Right lobe of liver (tissue), 6 donors: Measurements from ENCODE around the gene MYO15A. TPM values are rescaled to one million over a fixed set of nuclear protein-coding genes. Genes with fewer than 3 reads are reported as not detected.

ENCODE experiments used
- ATAC-seq, 4 donors: fragments of 200-7000 bp; cut with Tn5 transposase; one replicate each; pipeline ENCODE4 v1.9.1; 2020; ENCODE audit warnings: mild to moderate bottlenecking in 4 of 4, moderate library complexity in 4 of 4
- DNase-seq, 3 donors: peaks; one replicate each; pipeline ENCODE4 v3.0.0-alpha.2; 2020
- H3K27ac ChIP-seq, 3 donors: fragments of 200-600 bp; one replicate each; pipeline ENCODE4 v1.8.0; 2022
- H3K27me3 ChIP-seq, 2 donors: fragments of 200-600 bp; one replicate each; pipeline ENCODE4 v1.8.0; 2022
- H3K36me3 ChIP-seq, 4 donors: fragments of 200-600 bp; sonication (generic) in 1 of 4; one replicate each; pipeline versions ENCODE4 v1.5.1 to v1.8.0; 2017 to 2022; ENCODE audit warnings: control low read depth in 1 of 4
- H3K4me1 ChIP-seq, 4 donors: fragments of 200-600 bp; sonication (generic) in 1 of 4; one replicate each; pipeline versions ENCODE4 v1.5.1 to v1.8.0; 2017 to 2022; ENCODE audit warnings: control low read depth in 1 of 4
- H3K4me3 ChIP-seq, 3 donors: fragments of 200-600 bp; one replicate each; pipeline ENCODE4 v1.8.0; 2022
- H3K9me3 ChIP-seq, 4 donors: fragments of 200-600 bp; sonication (generic) in 1 of 4; one replicate each; pipeline versions ENCODE4 v1.5.1 to v1.8.0; 2017 to 2022; ENCODE audit warnings: control low read depth in 1 of 4
- CTCF ChIP-seq, 4 donors: fragments of 200-600 bp in 3 of 4; fragments of 450-650 bp in 1 of 4; IDR thresholded peaks; one replicate each; pipeline versions ENCODE4 v1.5.1 to v1.8.0; 2016 to 2022; ENCODE audit warnings: antibody characterized with exemption in 4 of 4, mild to moderate bottlenecking in 2 of 4
- POLR2A ChIP-seq: fragments of 450-650 bp; IDR thresholded peaks from one replicate; pipeline ENCODE4 v1.6.1; 2017; ENCODE audit warnings: antibody characterized with exemption, mild to moderate bottlenecking
- WGBS: methylation state at CpG from one replicate; pipeline ENCODE4 v1.1.6; 2018; ENCODE audit warnings: low coverage, low lambda C conversion rate; ENCODE audit not compliant: insufficient coverage; ENCODE audit errors: missing lambda C conversion rate; 5-methylcytosine and 5-hydroxymethylcytosine counted together
- intact Hi-C, 2 donors: fragments of 100-400 bp; cut with DNase I; formaldehyde crosslinking; loops; one replicate each; pipeline versions ENCODE4 v1.11.2 to v1.14.1; 2022
- total RNA-seq, 6 experiments: library from RNA; depleted of rRNA in 2 of 6; stranded (reverse); fragments of >200 nt in 2 of 6; fragmentation: NEBNext Ultra II Directional in 3 of 6; extraction: Animal tissue kit (Norgen Biotek cat#: 25700) in 3 of 6; gene quantifications; one replicate each; pipeline versions ENCODE4 v1.1.0 to v1.2.4, GENCODE V29; 2016 to 2023
- donor health status: DM: no; HTN: yes; CAD: no.
- donor health status: DM: no; HTN: no; CAD: no.
- donor health status: DM: no; HTN: no; CAD: no.
- donor health status: DM: no; HTN: yes; CAD: no.
- donor health status: DM: no; HTN: yes; CAD: no.

The MYO15A gene
- total RNA-seq, 6 experiments from 2014 or later, result 0.19 to 6.2 (median 1.5) TPM

- WGBS, result 7% methylated on average over 4 of the region's 6 CpGs
- DNase-seq (peak; percentile 65 to 73 (median 71)), ATAC-seq (peak; percentile 90 to 94 (median 93))
- intact Hi-C loops, result no loop called here
- Histone ChIP-seq H3K4me3 (no peak overlapping the region), H3K27ac (no peak overlapping the region), H3K9me3 (no peaks in the 10 kb centered on the region), H3K36me3 (no peaks in the 10 kb centered on the region), H3K27me3 (no peaks in the 10 kb centered on the region), H3K4me1 (no peaks in the 10 kb centered on the region)
- TF ChIP-seq POLR2A, result no peak
- TF ChIP-seq CTCF (IDR thresholded peaks at IDR 0.05), result peak; percentile 79 to 93 (median 86)
Measured at GRCh38 chr17:18217412-18218015, 109.0 kb downstream of the MYO15A start.

- Histone ChIP-seq H3K27ac (no peak overlapping the region), H3K36me3 (no peaks in the 10 kb centered on the region), H3K4me1 (no peaks in the 10 kb centered on the region), H3K9me3 (no peaks in the 10 kb centered on the region), H3K27me3 (no peaks in the 10 kb centered on the region), H3K4me3 (no peak overlapping the region)
- peak; percentile 33 to 52 (median 46) for ATAC-seq
- TF ChIP-seq POLR2A (no peak), CTCF (IDR thresholded peaks at IDR 0.05) (no peak)
- intact Hi-C loops, result no loop called here
- WGBS, result 37% methylated on average over 4 of the region's 4 CpGs
- no peak for DNase-seq
Measured at GRCh38 chr17:18218756-18219415, 110.3 kb downstream of the MYO15A start.

- Histone ChIP-seq H3K9me3 (no peaks in the 10 kb centered on the region), H3K27me3 (no peaks in the 10 kb centered on the region), H3K4me1 (no peaks in the 10 kb centered on the region), H3K36me3 (no peaks in the 10 kb centered on the region), H3K4me3 (no peak overlapping the region), H3K27ac (no peak overlapping the region)
- WGBS, result 100% methylated on average over 2 of the region's 4 CpGs
- TF ChIP-seq CTCF (IDR thresholded peaks at IDR 0.05) (no peak), POLR2A (no peak)
- DNase-seq, result no peak
- intact Hi-C loops, result no loop called here
- ATAC-seq, result no peak
Measured at GRCh38 chr17:18224053-18224386, 115.5 kb downstream of the MYO15A start.

- no peaks in the 10 kb centered on the region for H3K36me3 ChIP-seq
- intact Hi-C loops, result no loop called here
- no peaks in the 10 kb centered on the region for H3K4me1 ChIP-seq
- 27% methylated on average over 11 of the region's 23 CpGs for WGBS
- no peaks in the 10 kb centered on the region for H3K9me3 ChIP-seq
- peak in 1 of 4 donors; percentile 3 for ATAC-seq
- TF ChIP-seq CTCF (IDR thresholded peaks at IDR 0.05), result no peak
- TF ChIP-seq POLR2A, result no peak
- no peak overlapping the region for H3K27ac ChIP-seq
- H3K4me3 ChIP-seq, result no peak overlapping the region
- no peaks in the 10 kb centered on the region for H3K27me3 ChIP-seq
- peak in 1 of 3 donors; percentile 58 for DNase-seq
Measured at GRCh38 chr17:18224387-18225120, 116.0 kb downstream of the MYO15A start.
